Hepatocyte (in vitro differentiated cells): ENCODE measurements around the gene APRT.

Experiments used
- EZH2 ChIP-seq: fragments of 200-600 bp; sonication (generic); IDR thresholded peaks from 2 replicates; pipeline ENCODE4 v1.6.1; 2016; ENCODE audit warnings: antibody characterized with exemption, mild to moderate bottlenecking, borderline replicate concordance
- EZH2phosphoT487 ChIP-seq: fragments of 200-600 bp; sonication (generic); IDR thresholded peaks from one replicate; pipeline ENCODE4 v1.6.1; 2018; ENCODE audit warnings: antibody characterized with exemption, mild to moderate bottlenecking, low read depth, moderate library complexity; ENCODE audit not compliant: unreplicated experiment, severe bottlenecking
- TF ChIP-seq, protein P1 (sequence below): fragments of 200-600 bp; sonication (generic); IDR thresholded peaks from 2 replicates; pipeline ENCODE4 v1.5.1; 2016; ENCODE audit warnings: antibody characterized with exemption, mild to moderate bottlenecking; ENCODE audit not compliant: poor library complexity

DNA sequence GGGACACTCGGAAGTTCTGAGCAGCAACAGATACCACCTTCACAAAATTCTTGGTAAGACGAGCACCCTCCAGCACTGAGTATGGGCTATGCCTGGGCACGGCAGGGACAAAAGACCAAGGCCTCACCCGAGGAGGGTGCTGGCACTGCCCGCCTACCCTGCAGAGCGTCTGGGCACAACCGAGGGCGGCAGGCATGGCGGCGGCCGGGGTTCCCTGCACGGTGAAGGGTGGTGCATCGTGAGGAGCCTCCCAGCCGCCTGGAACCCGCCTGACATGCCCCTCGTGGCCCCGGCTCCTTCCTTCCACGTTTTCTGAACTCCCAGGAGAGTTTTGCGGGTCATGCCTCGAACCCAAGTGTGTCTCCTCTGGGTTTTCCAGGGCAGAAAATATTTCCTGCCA is 26.1 kb upstream of the APRT start:
- TF ChIP-seq, protein P1, sequence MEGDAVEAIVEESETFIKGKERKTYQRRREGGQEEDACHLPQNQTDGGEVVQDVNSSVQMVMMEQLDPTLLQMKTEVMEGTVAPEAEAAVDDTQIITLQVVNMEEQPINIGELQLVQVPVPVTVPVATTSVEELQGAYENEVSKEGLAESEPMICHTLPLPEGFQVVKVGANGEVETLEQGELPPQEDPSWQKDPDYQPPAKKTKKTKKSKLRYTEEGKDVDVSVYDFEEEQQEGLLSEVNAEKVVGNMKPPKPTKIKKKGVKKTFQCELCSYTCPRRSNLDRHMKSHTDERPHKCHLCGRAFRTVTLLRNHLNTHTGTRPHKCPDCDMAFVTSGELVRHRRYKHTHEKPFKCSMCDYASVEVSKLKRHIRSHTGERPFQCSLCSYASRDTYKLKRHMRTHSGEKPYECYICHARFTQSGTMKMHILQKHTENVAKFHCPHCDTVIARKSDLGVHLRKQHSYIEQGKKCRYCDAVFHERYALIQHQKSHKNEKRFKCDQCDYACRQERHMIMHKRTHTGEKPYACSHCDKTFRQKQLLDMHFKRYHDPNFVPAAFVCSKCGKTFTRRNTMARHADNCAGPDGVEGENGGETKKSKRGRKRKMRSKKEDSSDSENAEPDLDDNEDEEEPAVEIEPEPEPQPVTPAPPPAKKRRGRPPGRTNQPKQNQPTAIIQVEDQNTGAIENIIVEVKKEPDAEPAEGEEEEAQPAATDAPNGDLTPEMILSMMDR: no peak
- TF ChIP-seq EZH2 (no peak), EZH2phosphoT487 (no peak)
